Keratinocyte (primary cell): ENCODE data around the gene CACNG5. TPM values are rescaled to one million over a fixed set of nuclear protein-coding genes. Genes with fewer than 3 reads are reported as not detected.

Experiments
- DNase-seq: peaks from one replicate; pipeline ENCODE4 v3.0.0-alpha.2; 2011; ENCODE audit warnings: low read depth, missing footprints, low spot score
- FAIRE-seq: peaks from 2 replicates; lab custom pipeline; 2011; peaks lifted over from hg19 to GRCh38; lab: Jason Lieb, UNC
- H2AFZ ChIP-seq: 2 replicates; pipeline ENCODE4 v1.6.0; 2012; ENCODE audit warnings: low read length, control low read depth, inconsistent platforms; ENCODE audit not compliant: control insufficient read depth
- H3K27ac ChIP-seq: 2 replicates; pipeline ENCODE4 v1.5.1; 2011; ENCODE audit warnings: low read length; ENCODE audit not compliant: control insufficient read depth, insufficient read depth
- H3K27me3 ChIP-seq: 3 replicates; pipeline ENCODE4 v1.6.0; 2011; ENCODE audit warnings: low read length; ENCODE audit not compliant: control insufficient read depth, insufficient read depth; ENCODE audit errors: extremely low read depth
- H3K36me3 ChIP-seq, 2 experiments: 2 replicates in 1 of 2; 3 replicates in 1 of 2; pipeline ENCODE4 v1.5.1; 2011; ENCODE audit warnings: low read length in 2 of 2, mild to moderate bottlenecking in 1 of 2; ENCODE audit not compliant: control insufficient read depth in 2 of 2, insufficient read depth in 2 of 2; ENCODE audit errors: extremely low read depth in 1 of 2
- H3K4me1 ChIP-seq: 3 replicates; pipeline ENCODE4 v1.5.1; 2011; ENCODE audit warnings: low read length; ENCODE audit not compliant: control insufficient read depth, insufficient read depth; ENCODE audit errors: extremely low read depth
- H3K4me2 ChIP-seq: 3 replicates; pipeline ENCODE4 v1.6.0; 2011; ENCODE audit warnings: low read depth, low read length; ENCODE audit not compliant: control insufficient read depth, insufficient read depth; ENCODE audit errors: extremely low read depth
- H3K4me3 ChIP-seq, 3 experiments: fragments of 200-600 bp in 1 of 3; sonication (generic) in 1 of 3; 2 replicates in 2 of 3; 3 replicates in 1 of 3; pipeline ENCODE4 v1.5.1; 2011 to 2016; ENCODE audit warnings: low read length in 3 of 3, mild to moderate bottlenecking in 3 of 3, control low read depth in 2 of 3, inconsistent platforms in 1 of 3, low read depth in 1 of 3, mixed read lengths in 1 of 3, mixed run types in 1 of 3, moderate library complexity in 1 of 3; ENCODE audit not compliant: control insufficient read depth in 2 of 3, insufficient read depth in 2 of 3; ENCODE audit errors: extremely low read depth in 1 of 3
- H3K79me2 ChIP-seq: 2 replicates; pipeline ENCODE4 v1.6.0; 2012; ENCODE audit warnings: low read length; ENCODE audit not compliant: control insufficient read depth, insufficient read depth
- H3K9ac ChIP-seq: 3 replicates; pipeline ENCODE4 v1.6.0; 2011; ENCODE audit warnings: low read length; ENCODE audit not compliant: control insufficient read depth, insufficient read depth; ENCODE audit errors: extremely low read depth
- H3K9me1 ChIP-seq: 3 replicates; pipeline ENCODE4 v1.6.0; 2011; ENCODE audit warnings: low read length; ENCODE audit not compliant: control insufficient read depth, insufficient read depth; ENCODE audit errors: extremely low read depth
- H3K9me3 ChIP-seq: 2 replicates; pipeline ENCODE4 v1.5.1; 2012; ENCODE audit warnings: low read depth, low read length; ENCODE audit not compliant: control insufficient read depth
- H4K20me1 ChIP-seq: 3 replicates; pipeline ENCODE4 v1.6.0; 2011; ENCODE audit warnings: low read length; ENCODE audit not compliant: control insufficient read depth, insufficient read depth; ENCODE audit errors: extremely low read depth
- EZH2 ChIP-seq: IDR thresholded peaks from one replicate; pipeline ENCODE4 v1.6.1; 2012; ENCODE audit warnings: inconsistent platforms, mild to moderate bottlenecking, low read length, moderate library complexity
- dilution Hi-C: fragments of 300-500 bp; cut with MboI; formaldehyde crosslinking; loops from one replicate; pipeline ENCODE4 v1.7.0; 2020; ENCODE audit warnings: low sequenced_read_pairs; ENCODE audit not compliant: extremely low pct_ligation_motif_present
- polyA plus RNA-seq, 5 experiments: library from polyadenylated mRNA; depleted of rRNA in 3 of 5; stranded (reverse) in 3 of 5; stranded (forward) in 1 of 5; unstranded in 1 of 5; fragments of >200 nt; gene quantifications; 1 replicate in 1 of 5; 2 replicates in 3 of 5; 3 replicates in 1 of 5; pipeline versions ENCODE4 v1.2.1 to v1.2.3, GENCODE V29; 2011 to 2012; ENCODE audit warnings: missing spikeins in 2 of 5, low read depth in 1 of 5, low replicate concordance in 1 of 5
- TF ChIP-seq, protein P1 (sequence below), 3 experiments: IDR thresholded peaks in 1 of 3; conservative IDR thresholded peaks in 1 of 3; optimal IDR thresholded peaks in 1 of 3; 2 replicates in 2 of 3; 3 replicates in 1 of 3; pipeline versions ENCODE3 to v1.5.1; 2011; ENCODE audit warnings: low read length in 3 of 3, mild to moderate bottlenecking in 3 of 3, moderate library complexity in 2 of 3, control low read depth in 1 of 3, inconsistent platforms in 1 of 3; ENCODE audit not compliant: insufficient read depth in 2 of 3; ENCODE audit errors: extremely low read depth in 1 of 3

CACNG5 gene
- polyA plus RNA-seq, 1 donor (not counting 4 experiments of a cell fraction or from before 2014, with no cell fraction given): not detected

DNA sequence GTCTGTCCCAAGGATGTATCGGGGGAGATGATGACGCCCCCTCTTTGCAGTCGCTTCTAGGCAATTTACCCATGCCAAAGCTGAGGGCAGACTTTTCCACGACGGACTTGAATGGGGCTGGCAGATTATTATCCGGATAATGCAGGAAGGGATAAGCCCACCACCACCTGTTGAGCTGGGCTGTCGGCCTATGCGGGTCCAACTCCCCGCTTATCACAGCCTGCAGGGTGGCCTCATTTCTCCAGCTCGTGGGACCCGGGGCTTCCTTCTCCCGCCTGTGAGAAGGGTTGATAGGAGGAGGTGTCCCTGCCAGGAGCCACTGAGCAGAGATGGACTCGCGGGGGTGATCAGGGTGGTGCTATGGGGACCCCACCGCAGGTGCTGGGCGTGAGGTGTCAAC, 559 bp downstream of the CACNG5 start:
- TF ChIP-seq, protein P1, sequence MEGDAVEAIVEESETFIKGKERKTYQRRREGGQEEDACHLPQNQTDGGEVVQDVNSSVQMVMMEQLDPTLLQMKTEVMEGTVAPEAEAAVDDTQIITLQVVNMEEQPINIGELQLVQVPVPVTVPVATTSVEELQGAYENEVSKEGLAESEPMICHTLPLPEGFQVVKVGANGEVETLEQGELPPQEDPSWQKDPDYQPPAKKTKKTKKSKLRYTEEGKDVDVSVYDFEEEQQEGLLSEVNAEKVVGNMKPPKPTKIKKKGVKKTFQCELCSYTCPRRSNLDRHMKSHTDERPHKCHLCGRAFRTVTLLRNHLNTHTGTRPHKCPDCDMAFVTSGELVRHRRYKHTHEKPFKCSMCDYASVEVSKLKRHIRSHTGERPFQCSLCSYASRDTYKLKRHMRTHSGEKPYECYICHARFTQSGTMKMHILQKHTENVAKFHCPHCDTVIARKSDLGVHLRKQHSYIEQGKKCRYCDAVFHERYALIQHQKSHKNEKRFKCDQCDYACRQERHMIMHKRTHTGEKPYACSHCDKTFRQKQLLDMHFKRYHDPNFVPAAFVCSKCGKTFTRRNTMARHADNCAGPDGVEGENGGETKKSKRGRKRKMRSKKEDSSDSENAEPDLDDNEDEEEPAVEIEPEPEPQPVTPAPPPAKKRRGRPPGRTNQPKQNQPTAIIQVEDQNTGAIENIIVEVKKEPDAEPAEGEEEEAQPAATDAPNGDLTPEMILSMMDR (optimal IDR thresholded peaks at IDR 0.05 in 1 of 3, IDR thresholded peaks at IDR 0.05 in 1 of 3, conservative IDR thresholded peaks at IDR 0.05 in 1 of 3; ENCODE audit: extremely low read depth in 1 of 3, insufficient read depth in 2 of 3, low read length in 3 of 3): no peak
- no peak for TF ChIP-seq EZH2
- FAIRE-seq (no peak), DNase-seq (no peak)

GRCh38 chr17:66836063-66837005, 1.4 kb downstream of the CACNG5 start:
- Histone ChIP-seq H3K36me3 (no peaks in the 10 kb centered on the region), H4K20me1 (no peaks in the 10 kb centered on the region), H3K27ac (no peak overlapping the region), H3K27me3 (peaks cover 36% of the 10 kb centered on the region), H3K9me1 (no peaks in the 10 kb centered on the region), H2AFZ (no peak overlapping the region), H3K79me2 (no peaks in the 10 kb centered on the region), H3K4me2 (no peak overlapping the region), H3K4me1 (no peaks in the 10 kb centered on the region), H3K4me3 (no peak overlapping the region), H3K9ac (no peak overlapping the region), H3K9me3 (no peaks in the 10 kb centered on the region)
- dilution Hi-C loops: no loop called here
- no peak for TF ChIP-seq EZH2
- TF ChIP-seq, protein P1 (optimal IDR thresholded peaks at IDR 0.05 in 1 of 3, IDR thresholded peaks at IDR 0.05 in 1 of 3, conservative IDR thresholded peaks at IDR 0.05 in 1 of 3; ENCODE audit: extremely low read depth in 1 of 3, insufficient read depth in 2 of 3, low read length in 3 of 3): no peak
- DNase-seq: no peak
- FAIRE-seq: no peak

More for the DNA sequence above, 559 bp downstream of the CACNG5 start:
- Histone ChIP-seq H3K27ac (no peak overlapping the region), H2AFZ (no peak overlapping the region), H3K4me2 (no peak overlapping the region), H3K9me1 (no peaks in the 10 kb centered on the region), H3K9ac (no peak overlapping the region), H3K79me2 (no peaks in the 10 kb centered on the region), H3K4me1 (no peaks in the 10 kb centered on the region), H3K4me3 (no peak overlapping the region), H3K9me3 (no peaks in the 10 kb centered on the region), H3K36me3 (no peaks in the 10 kb centered on the region), H3K27me3 (peaks cover 37% of the 10 kb centered on the region), H4K20me1 (no peaks in the 10 kb centered on the region)
- dilution Hi-C loops: no loop called here
